HepG2 (cell line): ENCODE data around the gene ADCY1. TPM values are rescaled to one million over a fixed set of nuclear protein-coding genes. Genes with fewer than 3 reads are reported as not detected.

Source experiments
- ATAC-seq: fragments of 200-7000 bp; cut with Tn5 transposase; 3 replicates; pipeline ENCODE4 v1.9.1; 2020; ENCODE audit warnings: mild to moderate bottlenecking, moderate library complexity
- BruUV-seq: library from RNA; stranded (reverse); fragments of 400-500 nt; replicated peaks from 2 replicates; lab custom pipeline; 2021; lab: Mats Ljungman, UMichigan
- CTCF ChIA-PET: fragments of 300-600 bp; formaldehyde crosslinking; extraction: SDS; loops from one replicate; lab custom pipeline; 2021; ENCODE audit warnings: low total read pairs, inconsistent platforms, low intra/inter-chr PET ratio; lab: Yijun Ruan, JAX
- POLR2A ChIA-PET: fragments of 350-600 bp; sonication (Branson Sonifier 250); formaldehyde crosslinking; loops from one replicate; lab custom pipeline; 2020; ENCODE audit warnings: antibody characterized with exemption, inconsistent platforms; lab: Yijun Ruan, JAX
- DNase-seq: peaks from one replicate; pipeline ENCODE4 v3.0.0-alpha.2; 2015; ENCODE audit warnings: low spot score
- FAIRE-seq: peaks from 3 replicates; lab custom pipeline; 2011; peaks lifted over from hg19 to GRCh38; lab: Jason Lieb, UNC
- H2AFZ ChIP-seq: one replicate; pipeline ENCODE4 v1.6.1; 2011; ENCODE audit warnings: low read length, inconsistent platforms
- H3K27ac ChIP-seq: fragments of 300-600 bp; 3 replicates; pipeline ENCODE4 v1.8.0; 2011; ENCODE audit warnings: mixed run types, mild to moderate bottlenecking, mixed read lengths, low read length, inconsistent platforms; ENCODE audit not compliant: insufficient read depth; ENCODE audit errors: extremely low read length
- H3K27me3 ChIP-seq, 2 experiments: fragments of 200-600 bp in 1 of 2; 2 replicates in 1 of 2; 3 replicates in 1 of 2; pipeline versions ENCODE4 v1.6.0 to v1.8.0; 2011; ENCODE audit warnings: low read length in 2 of 2, mild to moderate bottlenecking in 2 of 2, moderate library complexity in 2 of 2, inconsistent platforms in 1 of 2; ENCODE audit not compliant: insufficient read depth in 2 of 2, control insufficient read depth in 1 of 2
- H3K36me3 ChIP-seq, 2 experiments: fragments of 200-600 bp in 1 of 2; replicated peaks in 1 of 2; 2 replicates in 1 of 2; 3 replicates in 1 of 2; pipeline versions ENCODE4 v1.5.1 to v1.8.0; 2011; ENCODE audit warnings: low read length in 2 of 2, inconsistent platforms in 1 of 2; ENCODE audit not compliant: insufficient read depth in 2 of 2, control insufficient read depth in 1 of 2
- H3K4me1 ChIP-seq: 2 replicates; pipeline ENCODE4 v1.5.1; 2012; ENCODE audit warnings: low read length, inconsistent platforms; ENCODE audit not compliant: insufficient read depth
- H3K4me2 ChIP-seq: 2 replicates; pipeline ENCODE4 v1.6.0; 2011; ENCODE audit warnings: low read depth, low read length, inconsistent platforms
- H3K4me3 ChIP-seq, 3 experiments: fragments of 200-600 bp in 1 of 3; sonication (generic), shearing (Covaris generic) in 1 of 3; replicated peaks in 1 of 3; 2 replicates each; pipeline ENCODE4 v1.5.1; 2011 to 2016; ENCODE audit warnings: low read length in 3 of 3, inconsistent platforms in 2 of 3, low read depth in 2 of 3, mild to moderate bottlenecking in 2 of 3, control low read depth in 1 of 3, mixed read lengths in 1 of 3; ENCODE audit not compliant: insufficient read depth in 1 of 3
- H3K79me2 ChIP-seq: one replicate; pipeline ENCODE4 v1.6.1; 2011; ENCODE audit warnings: low read length, inconsistent platforms; ENCODE audit not compliant: insufficient read depth
- H3K9ac ChIP-seq: 2 replicates; pipeline ENCODE4 v1.6.0; 2011; ENCODE audit warnings: mild to moderate bottlenecking, low read depth, low read length, inconsistent platforms; ENCODE audit not compliant: insufficient read depth
- H3K9me3 ChIP-seq: 2 replicates; pipeline ENCODE4 v1.5.1; 2012; ENCODE audit warnings: mild to moderate bottlenecking, low read length
- H4K20me1 ChIP-seq: 2 replicates; pipeline ENCODE4 v1.6.0; 2011; ENCODE audit warnings: inconsistent platforms, mild to moderate bottlenecking, low read length, moderate library complexity; ENCODE audit not compliant: insufficient read depth
- ATM ChIP-seq: fragments of 450-650 bp; IDR thresholded peaks from 2 replicates; pipeline ENCODE4 v1.7.1; 2017; ENCODE audit warnings: mild to moderate bottlenecking, borderline replicate concordance
- MBD4 ChIP-seq: IDR thresholded peaks from 2 replicates; pipeline ENCODE4 v1.6.1; 2012; ENCODE audit warnings: low read length, inconsistent platforms, borderline replicate concordance
- NFE2 ChIP-seq: sonication (generic); formaldehyde crosslinking; IDR thresholded peaks from 2 replicates; pipeline ENCODE4 v1.4.0; 2020; ENCODE audit warnings: missing genetic modification reagents
- NR2F6 ChIP-seq, 2 experiments: IDR thresholded peaks; 2 replicates each; pipeline ENCODE4 v1.6.1; 2016; ENCODE audit warnings: antibody characterized with exemption in 1 of 2, mild to moderate bottlenecking in 1 of 2
- NR3C1 ChIP-seq: sonication (generic); formaldehyde crosslinking; IDR thresholded peaks from 2 replicates; pipeline ENCODE4 v1.4.0; 2020; ENCODE audit warnings: missing genetic modification reagents
- SNAPC2 ChIP-seq: sonication (generic); formaldehyde crosslinking; IDR thresholded peaks from 2 replicates; pipeline ENCODE4 v1.8.1; 2022; ENCODE audit warnings: mild to moderate bottlenecking, missing genetic modification reagents
- TCF12 ChIP-seq, 2 experiments: fragments of 450-650 bp in 1 of 2; sonication (generic) in 1 of 2; formaldehyde crosslinking in 1 of 2; IDR thresholded peaks; 2 replicates each; pipeline versions ENCODE4 v1.6.1 to v1.8.0; 2017 to 2022; ENCODE audit warnings: antibody characterized with exemption in 1 of 2, mild to moderate bottlenecking in 1 of 2, missing genetic modification reagents in 1 of 2, moderate library complexity in 1 of 2
- ZNF609 ChIP-seq: sonication (generic); formaldehyde crosslinking; IDR thresholded peaks from 2 replicates; pipeline ENCODE4 v1.4.0; 2020; ENCODE audit warnings: mild to moderate bottlenecking, missing genetic modification reagents, borderline replicate concordance
- WGBS: methylation state at CpG from one replicate; pipeline ENCODE4 v1.1.6; 2017; ENCODE audit warnings: low lambda C conversion rate; 5-methylcytosine and 5-hydroxymethylcytosine counted together
- in situ Hi-C: cut with HindIII; loops from 2 replicates; pipeline ENCODE4 v1.10.0; 2017; ENCODE audit warnings: low pct_unique_long_range_greater_than_20kb; ENCODE audit not compliant: extremely low pct_ligation_motif_present
- intact Hi-C: fragments of 100-400 bp; cut with micrococcal nuclease; formaldehyde crosslinking; loops from one replicate; pipeline ENCODE4 v1.10.0; 2022; ENCODE audit not compliant: unreplicated experiment
- polyA plus RNA-seq, 8 experiments: library from polyadenylated mRNA; depleted of rRNA in 3 of 8; stranded (reverse) in 7 of 8; unstranded in 1 of 8; fragments of >200 nt; fragmentation: Illumina TruSeq in 4 of 8; extraction: Trizol in 4 of 8; gene quantifications; 2 replicates each; pipeline versions ENCODE4 v1.2.1 to v1.2.3, GENCODE V29; 2011 to 2016; ENCODE audit warnings: low read depth in 4 of 8, missing spikeins in 1 of 8, mixed read lengths in 1 of 8; ENCODE audit not compliant: insufficient read depth in 1 of 8
- total RNA-seq, 5 experiments: library from RNA; depleted of rRNA; stranded (reverse); fragments of >200 nt; fragmentation: Illumina TruSeq; extraction: Trizol; gene quantifications; 2 replicates each; pipeline ENCODE4 v1.2.3, GENCODE V29; 2016; ENCODE audit warnings: low read depth in 1 of 5

Gene ADCY1
- total and polyA plus RNA-seq, 2 of the 13 experiments (the other 11 are each of a cell fraction or from before 2014, with no cell fraction given): 0.80 to 1.2 TPM

GRCh38 chr7:45712872-45713668 is 138.9 kb downstream of the ADCY1 start (continued):
- no peak for TF ChIP-seq MBD4
- no peak for TF ChIP-seq ATM

- CTCF ChIA-PET: no interaction called here
- peaks cover 3 to 5% of the 10 kb centered on the region in 2 experiments; a peak in 3 of 5 replicates for H3K27me3 ChIP-seq
- no peak for TF ChIP-seq TCF12 (IDR thresholded peaks at IDR 0.05)
- no peak for TF ChIP-seq TCF12 (CRISPR knock-in tag; IDR thresholded peaks at IDR 0.05)
- no peak for TF ChIP-seq NR3C1 (CRISPR knock-in tag)
- TF ChIP-seq NR2F6 (IDR thresholded peaks at IDR 0.05): no peak
- TF ChIP-seq NR2F6 (CRISPR knock-in tag; IDR thresholded peaks at IDR 0.05): no peak
- TF ChIP-seq ZNF609 (CRISPR knock-in tag): no peak
- TF ChIP-seq SNAPC2 (CRISPR knock-in tag): no peak
- no peak for TF ChIP-seq NFE2 (CRISPR knock-in tag)
- POLR2A ChIA-PET: no interaction called here
- no TSS peak for BruUV-seq
- no peak overlapping the region for H3K4me2 ChIP-seq
- no peak overlapping the region for H2AFZ ChIP-seq
- no peak overlapping the region for H3K4me3 ChIP-seq
- no peaks in the 10 kb centered on the region for H3K4me1 ChIP-seq
- FAIRE-seq (no peak), DNase-seq (no peak), ATAC-seq (peak; percentile 8)
- WGBS: 80% methylated on average over 2 of the region's 23 CpGs
- no peak overlapping the region for H3K9ac ChIP-seq
- H4K20me1 ChIP-seq: no peaks in the 10 kb centered on the region
- in situ Hi-C loops (no loop called here), intact Hi-C loops (no loop called here)
- H3K79me2 ChIP-seq: no peaks in the 10 kb centered on the region
- no peak overlapping the region for H3K27ac ChIP-seq
- no peaks in the 10 kb centered on the region for H3K36me3 ChIP-seq
- no peaks in the 10 kb centered on the region for H3K9me3 ChIP-seq
Observed at GRCh38 chr7:45713669-45714520, 139.7 kb downstream of the ADCY1 start.
